Mammary epithelial cell (primary cell): ENCODE results near the gene NEDD9.

ENCODE experiments used
- CTCF ChIP-seq, 2 donors: IDR thresholded peaks in 1 of 2; conservative IDR thresholded peaks in 1 of 2; 2 replicates each; pipeline ENCODE4 v1.5.1; 2011 to 2012; ENCODE audit warnings: inconsistent platforms in 2 of 2, low read length in 2 of 2, mild to moderate bottlenecking in 2 of 2, control low read depth in 1 of 2, low read depth in 1 of 2; ENCODE audit not compliant: insufficient read depth in 1 of 2; ENCODE audit errors: extremely low read depth in 1 of 2
- EZH2 ChIP-seq: IDR thresholded peaks from 2 replicates; pipeline ENCODE4 v1.6.1; 2012; ENCODE audit warnings: low read length, inconsistent platforms, borderline replicate concordance

- TF ChIP-seq CTCF (conservative IDR thresholded peaks at IDR 0.05 in 1 of 2, IDR thresholded peaks at IDR 0.05 in 1 of 2; ENCODE audit: extremely low read depth in 1 of 2, insufficient read depth in 1 of 2, low read depth in 1 of 2, low read length in 2 of 2) = no peak
- no peak for TF ChIP-seq EZH2
These were observed 4.4 kb upstream of the NEDD9 start for GRCh38 chr6:11236915-11237314.
